Ureter (tissue), 1 donor: ENCODE measurements around the gene NUDT3. TPM values are rescaled to one million over a fixed set of nuclear protein-coding genes. Genes with fewer than 3 reads are reported as not detected.
"Not testable (repeated sequence)": the region's sequence is repeated elsewhere in the genome, so short reads cannot be mapped to it uniquely, and the experiment has no call there.

Experiments used
- DNase-seq: peaks from one replicate; pipeline ENCODE4 v3.0.0-alpha.2; 2020; ENCODE audit warnings: low spot score
- total RNA-seq: library from RNA; stranded (reverse); gene quantifications from one replicate; pipeline ENCODE4 v1.2.4, GENCODE V29; 2023
- donor health status: DM: yes; HTN: yes; CAD: no.

The NUDT3 gene
- total RNA-seq, 1 donor from 2014 or later, result 57.0 TPM

GRCh38 chr6:34370361-34370760, 22.1 kb downstream of the NUDT3 start:
- DNase-seq, result no peak

DNA sequence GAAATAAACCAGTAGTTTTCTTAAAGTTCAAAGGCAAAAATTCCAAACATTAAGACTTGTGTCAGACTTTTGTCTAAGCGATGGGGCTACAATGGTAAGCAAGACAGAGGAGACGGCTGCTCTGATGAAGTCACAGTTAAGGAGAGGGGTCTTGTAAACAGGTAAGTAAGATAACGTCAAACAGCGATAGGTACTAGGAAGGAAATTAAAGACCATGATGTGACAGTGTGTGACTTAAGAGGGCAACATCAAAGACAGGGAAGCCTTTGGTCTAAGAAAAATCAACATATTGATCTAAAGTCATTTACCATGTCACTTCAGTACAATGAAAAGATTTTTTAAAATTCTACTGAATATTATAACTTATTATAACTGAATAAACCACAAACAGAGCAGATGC, 23.1 kb downstream of the NUDT3 start:
- DNase-seq, result no peak

DNA sequence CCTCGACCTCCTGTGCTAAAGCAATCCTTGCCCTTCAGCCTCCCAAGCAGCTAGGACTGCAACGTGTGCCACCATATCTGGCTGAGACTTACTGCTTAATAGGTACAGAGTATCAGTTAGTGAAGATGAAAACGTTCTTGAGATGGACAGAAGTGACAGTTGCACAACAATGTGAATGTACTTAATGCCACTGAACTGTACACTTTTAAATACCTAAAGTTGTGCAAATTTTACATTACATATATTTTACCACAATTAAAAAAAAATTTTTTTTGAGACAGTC, 25.9 kb downstream of the NUDT3 start:
- no peak for DNase-seq

DNA sequence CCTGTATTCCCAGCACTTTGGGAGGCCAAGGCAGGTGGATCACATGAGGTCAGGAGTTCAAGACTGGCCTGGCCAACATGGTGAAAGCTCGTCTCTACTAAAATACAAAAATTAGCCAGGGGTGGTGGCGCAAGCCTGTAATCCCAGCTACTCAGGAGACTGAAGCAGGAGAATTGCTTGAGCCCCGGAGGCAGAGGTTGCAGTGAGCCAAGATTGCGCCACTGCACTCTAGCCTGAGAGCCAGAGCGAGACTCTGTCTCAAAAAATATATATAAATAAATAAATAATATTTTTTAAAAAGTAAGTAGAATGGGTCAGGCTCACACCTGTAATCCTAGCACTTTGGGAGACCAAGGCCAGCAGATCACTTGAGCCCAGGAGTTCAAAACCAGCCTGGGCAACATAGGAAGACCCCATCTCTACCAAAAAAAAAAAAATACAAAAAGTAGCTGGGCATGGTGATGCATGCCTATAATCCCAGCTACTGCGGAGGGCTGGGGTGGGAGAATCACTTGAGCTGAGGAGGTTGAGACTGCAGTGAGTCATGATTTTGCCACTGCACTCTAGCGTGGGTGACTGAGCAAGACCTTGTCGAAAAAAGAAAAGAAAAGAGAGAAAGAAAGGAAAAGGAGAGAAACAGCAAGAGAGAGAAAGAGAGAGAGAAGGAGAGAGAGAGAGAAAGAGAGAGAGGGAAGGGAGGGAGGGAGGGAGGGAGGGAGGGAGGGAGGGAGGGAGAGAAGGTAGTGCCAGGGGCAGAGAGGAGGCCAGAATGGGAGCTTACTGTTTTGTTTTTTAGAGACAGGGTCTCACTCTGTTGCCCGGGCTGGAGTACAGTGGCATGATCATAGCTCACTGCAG, 26.5 kb downstream of the NUDT3 start:
- DNase-seq, result not testable (repeated sequence)

DNA sequence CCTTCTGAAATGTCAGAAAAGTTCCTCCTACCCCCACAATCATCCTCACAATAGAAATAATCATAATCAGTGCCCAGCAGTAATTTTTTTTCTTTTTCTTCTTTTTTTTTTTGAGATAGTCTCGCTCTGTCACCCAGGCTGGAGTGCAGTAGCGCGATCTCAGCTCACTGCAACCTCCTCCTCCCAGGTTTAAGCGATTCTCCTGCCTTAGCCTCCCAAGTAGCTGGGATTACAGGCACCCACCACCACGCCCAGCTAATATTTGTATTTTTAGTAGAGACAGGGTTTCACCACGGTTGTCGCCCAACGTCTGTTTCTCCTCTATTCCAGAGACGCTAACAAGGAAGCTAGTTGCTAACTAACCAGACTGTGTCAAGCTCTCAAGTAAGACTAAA, 28.8 kb downstream of the NUDT3 start:
- not testable (repeated sequence) for DNase-seq

GRCh38 chr6:34362909-34363680, 29.4 kb downstream of the NUDT3 start:
- DNase-seq, result no peak

DNA sequence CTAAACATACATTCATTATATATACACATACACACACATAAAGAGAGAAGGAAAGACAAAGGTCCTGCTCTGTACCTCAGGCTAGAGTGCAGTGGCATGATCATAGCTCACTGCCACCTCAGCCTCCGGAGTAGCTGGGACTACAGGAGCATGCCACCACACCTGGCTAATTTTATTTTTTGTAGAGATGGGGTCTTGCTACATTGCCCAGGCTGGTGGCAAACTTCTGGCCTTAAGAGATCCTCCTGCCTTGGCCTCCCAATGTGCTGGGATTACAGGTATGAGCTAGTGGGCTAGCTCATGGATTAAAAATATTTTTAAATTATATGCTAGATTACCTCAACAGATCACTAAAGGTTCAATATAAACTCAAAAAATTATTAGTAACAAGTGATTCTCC, 30.3 kb downstream of the NUDT3 start:
- DNase-seq, result no peak

DNA sequence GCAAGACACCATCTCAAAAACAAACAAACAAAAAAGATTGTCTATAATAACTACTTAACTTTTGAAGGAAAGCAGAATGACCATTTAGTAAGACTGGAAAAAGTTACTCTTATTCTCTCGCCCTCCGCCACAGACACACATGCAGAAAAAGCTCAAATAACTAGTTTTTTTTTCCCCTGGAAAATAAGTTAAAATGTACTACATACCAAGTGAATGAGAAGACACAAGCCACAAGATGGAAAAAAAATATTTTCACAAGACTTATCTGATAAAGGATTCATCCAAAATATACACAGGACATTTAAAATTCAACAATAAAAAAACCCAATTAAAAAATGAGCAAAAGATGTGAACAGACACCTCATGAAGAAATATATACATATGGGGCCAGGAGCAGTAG, 31.9 kb downstream of the NUDT3 start:
- no peak for DNase-seq

DNA sequence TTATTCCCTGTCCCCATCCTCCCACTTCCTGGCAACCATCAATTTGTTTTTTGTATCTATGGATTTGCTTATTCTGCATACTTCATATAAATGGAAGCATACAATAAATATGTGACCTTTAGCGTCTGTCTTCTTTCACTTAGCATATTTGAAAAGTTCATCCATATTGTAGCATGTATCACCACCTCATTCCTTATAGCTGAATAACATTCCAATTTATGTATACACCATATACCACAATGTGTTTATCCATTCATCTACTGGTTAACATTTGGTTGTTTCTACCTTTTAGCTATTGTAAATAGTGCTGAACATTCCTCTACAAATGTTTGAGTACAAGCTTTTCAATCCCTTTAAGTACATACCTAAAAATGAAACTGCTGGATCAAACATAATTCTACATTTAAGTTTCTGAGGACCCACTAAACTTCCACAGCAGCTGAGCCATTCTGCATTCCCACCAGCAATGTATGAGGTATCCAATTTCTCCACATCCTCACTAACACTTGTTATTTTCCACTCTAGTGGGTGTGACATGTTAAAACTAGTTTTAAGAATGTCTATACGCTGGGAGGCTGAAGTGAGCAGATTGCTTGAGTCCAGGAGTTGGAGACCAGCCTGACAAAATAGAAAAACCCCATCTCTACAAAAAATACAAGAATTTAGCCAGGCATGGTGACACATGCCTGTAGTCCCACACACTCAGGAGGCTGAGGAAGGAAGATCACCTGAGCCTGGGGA, 32.9 kb downstream of the NUDT3 start:
- no peak for DNase-seq

DNA sequence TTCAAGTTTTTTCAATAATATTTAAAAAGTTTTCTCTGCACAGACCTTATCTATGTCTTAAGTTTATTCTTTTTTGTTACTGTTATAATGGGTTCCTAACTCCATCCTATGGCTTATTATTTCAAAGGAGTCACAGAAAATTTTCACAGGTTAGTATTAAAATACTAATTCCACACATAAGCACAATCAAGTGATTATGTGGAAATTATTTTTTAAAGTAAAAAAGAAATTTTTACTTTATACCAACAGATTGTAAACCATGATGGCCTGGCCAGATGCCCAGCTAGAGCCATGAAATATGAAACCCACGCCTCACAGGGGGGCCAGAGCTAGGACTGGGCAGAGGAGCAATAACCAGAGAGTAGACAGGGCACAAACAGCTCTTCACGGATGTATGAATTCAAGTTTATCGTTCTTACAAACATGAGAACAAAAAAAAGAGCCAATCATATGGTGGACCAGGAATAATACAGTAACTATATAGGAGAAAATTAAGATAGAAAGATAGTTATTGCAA, 34.0 kb downstream of the NUDT3 start:
- no peak for DNase-seq

DNA sequence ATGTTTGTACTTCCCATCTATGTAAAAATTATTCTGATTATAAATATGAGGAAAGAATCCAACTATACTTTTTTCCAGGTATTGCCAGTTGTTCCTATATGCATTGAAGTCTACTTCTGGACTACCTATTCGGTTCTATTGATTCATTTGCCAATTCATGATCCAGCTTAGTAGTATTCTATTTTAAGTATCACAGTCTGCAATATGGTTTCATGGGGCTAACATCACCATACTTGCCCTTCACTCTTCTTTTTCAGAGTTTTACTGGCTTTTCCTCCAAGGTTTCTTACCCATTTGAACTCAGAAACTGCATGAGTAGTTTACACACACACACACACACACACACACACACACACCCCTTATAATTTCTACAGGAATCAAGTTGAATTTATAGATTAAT, 34.5 kb downstream of the NUDT3 start:
- DNase-seq, result no peak

- no peak for DNase-seq
Measured at GRCh38 chr6:34355889-34356288, 36.6 kb downstream of the NUDT3 start.

DNA sequence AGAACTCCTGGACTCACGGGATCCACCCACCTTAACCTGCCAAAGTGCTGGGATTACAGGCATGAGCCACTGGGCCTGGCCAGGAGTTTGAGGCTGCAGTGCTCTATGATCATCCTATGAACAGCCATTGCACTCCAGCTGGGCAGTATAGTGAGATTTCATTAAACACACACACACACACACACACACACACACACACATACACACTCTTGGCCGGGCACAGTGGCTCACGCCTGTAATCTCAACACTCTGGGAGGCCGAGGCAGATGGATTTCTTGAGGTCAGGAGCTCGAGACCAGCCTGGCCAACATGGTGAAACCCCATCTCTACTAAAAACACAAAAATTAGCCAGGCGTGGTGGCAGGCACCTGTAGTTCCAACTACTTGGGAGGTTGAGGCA, 38.2 kb downstream of the NUDT3 start:
- DNase-seq, result not testable (repeated sequence)

DNA sequence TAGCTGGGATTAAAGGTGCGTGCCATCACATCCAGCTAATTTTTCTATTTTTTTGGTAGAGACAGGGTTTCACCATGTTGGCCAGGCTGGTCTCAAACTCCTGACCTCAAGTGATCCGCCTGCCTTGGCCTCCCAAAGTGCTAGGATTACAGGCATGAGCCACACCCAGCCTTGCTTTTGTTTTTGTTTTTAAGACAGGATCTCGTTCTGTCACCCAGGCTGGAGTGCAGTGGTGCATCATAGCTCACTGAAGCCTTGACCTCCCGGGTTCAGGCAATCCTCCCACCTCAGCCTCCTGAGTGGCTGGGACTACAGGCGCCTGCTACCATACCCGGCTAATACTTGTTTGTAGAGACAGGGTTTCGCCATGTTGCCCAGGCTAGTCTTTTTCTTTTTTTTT, 38.9 kb downstream of the NUDT3 start:
- not testable (repeated sequence) for DNase-seq

- DNase-seq, result no peak
Measured at GRCh38 chr6:34352305-34352937, 40.0 kb downstream of the NUDT3 start.

DNA sequence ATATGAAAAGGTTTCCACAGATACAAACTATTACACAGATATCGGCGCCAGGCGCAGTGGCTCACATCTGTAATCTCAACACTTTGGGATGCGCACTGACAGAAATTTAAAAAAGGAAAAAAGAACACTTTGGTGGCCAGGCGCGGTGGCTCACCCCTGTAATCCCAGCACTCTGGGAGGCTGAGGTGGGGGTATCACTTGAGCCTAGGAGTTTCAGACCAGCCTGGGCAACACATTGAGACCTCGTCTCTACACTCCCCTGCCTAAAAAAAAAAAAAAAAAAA, 41.6 kb downstream of the NUDT3 start:
- no peak for DNase-seq

DNA sequence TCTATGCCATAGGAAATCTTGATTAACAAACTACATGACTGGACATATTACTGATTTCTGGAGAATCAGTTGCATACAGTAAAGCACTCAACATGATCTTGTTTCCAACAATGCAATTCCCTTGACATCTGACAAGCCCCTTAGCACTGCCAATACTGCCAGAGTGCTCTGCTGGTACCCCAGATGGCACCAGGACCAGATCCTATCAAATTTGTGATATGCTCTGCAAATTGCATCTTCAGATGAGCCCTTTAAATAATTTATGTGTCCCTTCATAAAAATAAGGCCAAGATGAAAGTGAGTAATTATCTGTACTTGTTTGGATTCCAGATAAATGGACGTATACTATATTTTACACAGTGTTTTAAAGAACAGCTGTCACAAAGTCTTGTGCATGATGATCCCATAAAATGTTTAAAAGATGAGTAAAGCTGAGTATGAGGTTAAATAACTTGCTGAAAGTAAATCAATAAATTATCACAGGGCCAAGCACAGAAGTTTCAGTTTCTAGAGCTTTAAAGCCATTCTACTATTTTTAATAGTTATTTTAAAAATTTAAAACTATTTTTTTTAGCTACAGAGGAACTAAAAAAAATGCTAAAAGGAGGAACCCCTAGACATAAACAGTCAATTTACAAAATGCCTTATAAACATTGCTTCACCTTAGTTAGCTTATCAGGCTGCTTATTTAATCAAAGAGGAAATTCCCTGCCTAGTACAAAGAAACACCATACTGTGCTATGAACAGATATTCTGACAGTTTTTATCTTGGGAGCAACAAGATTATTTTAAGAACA, 42.1 kb downstream of the NUDT3 start:
- DNase-seq, result no peak

- DNase-seq, result no peak
Measured at GRCh38 chr6:34349211-34349610, 43.3 kb downstream of the NUDT3 start.

DNA sequence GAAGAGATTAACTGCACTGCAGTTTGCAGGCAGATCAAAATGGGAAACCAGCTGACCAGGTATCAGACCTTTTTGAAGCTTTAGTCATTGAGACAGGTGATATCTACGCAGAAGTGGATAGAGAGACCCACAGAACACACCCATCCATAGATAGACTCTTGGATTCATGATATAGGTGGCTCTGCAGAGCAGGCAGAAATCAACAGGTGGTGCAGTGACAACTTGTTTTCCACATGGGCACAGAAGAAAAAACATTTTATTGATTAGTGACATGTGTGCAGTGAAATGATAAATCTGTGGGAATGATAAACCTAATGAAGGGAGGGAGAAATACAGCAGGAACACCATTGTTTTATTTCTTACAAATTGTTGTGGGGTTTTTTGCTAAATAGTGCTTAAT, 45.2 kb downstream of the NUDT3 start:
- no peak for DNase-seq

DNA sequence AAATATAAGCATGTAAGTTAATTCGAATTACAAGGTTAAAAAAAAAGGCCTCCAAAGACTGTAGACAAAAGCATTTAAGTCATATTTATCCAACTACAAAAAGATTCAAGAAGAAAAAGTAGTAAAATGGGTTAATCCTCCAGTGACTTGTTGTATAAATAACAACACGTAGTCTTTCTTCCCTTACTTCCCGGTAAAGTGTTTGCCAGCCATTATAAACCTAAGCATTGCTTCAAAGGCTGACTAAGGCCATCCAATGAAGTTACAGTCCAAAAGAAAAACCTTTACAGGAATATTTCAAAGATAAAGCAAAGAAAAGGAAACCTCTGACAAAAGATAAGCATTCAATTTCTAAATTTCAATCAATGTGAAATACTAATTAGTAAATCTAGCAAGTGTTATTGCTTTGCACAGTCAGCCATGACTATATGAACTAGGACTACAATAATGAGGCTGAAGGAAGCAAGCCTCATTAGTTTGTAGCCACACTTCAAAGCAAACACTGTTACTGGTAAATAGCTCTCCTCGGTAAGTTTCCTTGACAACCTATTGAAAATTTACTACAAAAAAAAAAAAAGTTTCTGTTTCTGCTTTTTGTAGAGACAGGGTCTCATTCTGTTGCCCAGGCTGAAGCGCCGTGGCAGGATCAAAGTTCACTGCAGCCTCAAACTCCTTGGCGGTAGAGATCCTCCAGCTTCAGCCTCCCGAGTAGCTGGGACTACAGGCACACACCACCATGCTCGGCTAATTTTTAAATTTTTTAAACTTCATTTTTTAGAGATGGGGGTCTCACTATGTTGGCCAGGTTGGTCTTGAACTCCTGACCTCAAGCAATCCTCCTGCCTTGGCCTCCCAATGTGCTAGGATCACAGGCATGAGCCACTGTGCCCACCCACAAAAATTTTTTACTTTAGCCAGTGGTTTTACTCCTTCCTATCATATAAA, 46.0 kb downstream of the NUDT3 start:
- DNase-seq, result no peak
